ENCODE results near the gene LINS1. TPM values are rescaled to one million over a fixed set of nuclear protein-coding genes. Genes with fewer than 3 reads are reported as not detected.

Gene LINS1
- total RNA-seq: 10 to 100 TPM in 2 of 9 donors, 1 to 10 TPM in 7; 6.1 to 11.8 (median 9.1) TPM
- 1 to 10 TPM; 3.1 to 7.0 TPM for polyA plus RNA-seq
- long read RNA-seq, donor 1, partial matches to known transcripts: 0 of 7 reads
- long read RNA-seq, donor 1, other reads (novel, unspliced or antisense): 5 of 7 reads
- long read RNA-seq, donor 2, partial matches to known transcripts: 0 of 8 reads
- long read RNA-seq, donor 2, other reads (novel, unspliced or antisense): 8 of 8 reads
- long read RNA-seq, donor 3, full-length matches to known transcripts: 1 of 3 reads
- long read RNA-seq, donor 3, partial matches to known transcripts: 0 of 3 reads
- long read RNA-seq, donor 3, other reads (novel, unspliced or antisense): 2 of 3 reads

- Histone ChIP-seq H3K4me3 (peak within 1 kb of the TSS; percentile 74 to 97 (median 92)), H3K36me3 (peaks cover 0 to 28% (median 16%) of the 10 kb centered on the region in 9 donors), H3K4me1 (peaks cover 4 to 50% (median 20%) of the 10 kb centered on the region in 12 donors), H3K27me3 (no peaks in the 10 kb centered on the region), H3K27ac (peak within 1 kb of the TSS in 11 of 12 donors; percentile 85 to 93 (median 86)), H3K9me3 (no peaks in the 10 kb centered on the region)
- ATAC-seq (peak; percentile 98 to 99 (median 98)), DNase-seq (peak; percentile 100)
- peak in 1 of 2 donors; percentile 35 for TF ChIP-seq POLR2A (IDR thresholded peaks at IDR 0.05)
- no peak for TF ChIP-seq CTCF (IDR thresholded peaks at IDR 0.05)
- WGBS, 4 donors: 0 to 2% (median 0%) methylated on average over 19 to 51 of the region's 51 CpGs
- intact Hi-C loops (cut with DNase I): loop anchor here in 4 of 10 donors (5.0 to 10.0 kb wide), 3 partner anchors 490 to 673 kb away; partner anchors contain the start of gene SELENOS (in 1 of the 4)
Measured at GRCh38 chr15:100602064-100602822, at the start of gene LINS1, which contains the start of gene ASB7. TSS of gene LINS1 (minus strand) at chr15:100602184. CDS start at chr15:100580842, 21,342 bp downstream. TSS of gene ASB7 (plus strand) at chr15:100602589. CDS start at chr15:100612217, 9,628 bp downstream.

- 73 to 86% (median 83%) methylated on average over 5 of the region's 5 CpGs for WGBS, 4 donors
- Histone ChIP-seq H3K9me3 (no peaks in the 10 kb centered on the region), H3K27ac (no peak overlapping the region), H3K4me3 (no peak overlapping the region), H3K36me3 (peaks cover 0 to 24% (median 16%) of the 10 kb centered on the region in 9 donors), H3K27me3 (no peaks in the 10 kb centered on the region), H3K4me1 (peaks cover 0 to 17% (median 0%) of the 10 kb centered on the region in 12 donors)
- intact Hi-C loops (cut with DNase I): no loop called here
- peak in 3 of 4 donors; percentile 45 to 82 (median 50) for ATAC-seq
- TF ChIP-seq POLR2A (IDR thresholded peaks at IDR 0.05) (no peak), CTCF (IDR thresholded peaks at IDR 0.05) (no peak)
- no peak for DNase-seq
Measured at GRCh38 chr15:100651253-100651652, 49.3 kb upstream of the LINS1 start.

GRCh38 chr15:100650685-100651084 is 48.7 kb upstream of the LINS1 start:
- Histone ChIP-seq H3K36me3 (peaks cover 0 to 24% (median 16%) of the 10 kb centered on the region in 9 donors), H3K9me3 (no peaks in the 10 kb centered on the region), H3K27me3 (no peaks in the 10 kb centered on the region), H3K4me3 (no peak overlapping the region), H3K27ac (no peak overlapping the region), H3K4me1 (peaks cover 0 to 17% (median 0%) of the 10 kb centered on the region in 12 donors)
- DNase-seq (no peak), ATAC-seq (no peak)
- TF ChIP-seq CTCF (IDR thresholded peaks at IDR 0.05) (no peak), POLR2A (IDR thresholded peaks at IDR 0.05) (no peak)
- intact Hi-C loops (cut with DNase I): no loop called here
- 64 to 90% (median 85%) methylated on average over 1 of the region's 1 CpG for WGBS, 4 donors

- no peaks in the 10 kb centered on the region for H3K9me3 ChIP-seq
- intact Hi-C loops (cut with DNase I): no loop called here
- no peak for ATAC-seq
- no peak for DNase-seq
- H3K4me1 ChIP-seq: peaks cover 0 to 16% (median 0%) of the 10 kb centered on the region in 12 donors
- WGBS, 4 donors: 91 to 95% (median 93%) methylated on average over 8 of the region's 8 CpGs
- no peaks in the 10 kb centered on the region for H3K27me3 ChIP-seq
- no peak overlapping the region for H3K4me3 ChIP-seq
- H3K36me3 ChIP-seq: peaks cover 0 to 24% (median 16%) of the 10 kb centered on the region in 9 donors
- no peak overlapping the region for H3K27ac ChIP-seq
- TF ChIP-seq CTCF (IDR thresholded peaks at IDR 0.05) (no peak), POLR2A (IDR thresholded peaks at IDR 0.05) (no peak)
Measured at GRCh38 chr15:100648951-100649350, 47.0 kb upstream of the LINS1 start.
